SK-N-SH (cell line): ENCODE measurements around the gene ANTKMT.

Experiments
- EP300 ChIP-seq, 2 experiments: IDR thresholded peaks; 2 replicates each; pipeline versions ENCODE4 v1.4.0 to v1.6.1; 2012; ENCODE audit warnings: borderline replicate concordance in 1 of 2, low read depth in 1 of 2, low read length in 1 of 2
- EZH2phosphoT487 ChIP-seq: fragments of 200-600 bp; sonication (generic); IDR thresholded peaks from 2 replicates; pipeline ENCODE4 v1.6.1; 2017; ENCODE audit warnings: low read depth, mixed run types, mild to moderate bottlenecking, antibody characterized with exemption, moderate library complexity, borderline replicate concordance
- FOXM1 ChIP-seq: IDR thresholded peaks from 2 replicates; pipeline ENCODE4 v1.4.0; 2012; ENCODE audit warnings: low read depth, mild to moderate bottlenecking
- NFIC ChIP-seq: IDR thresholded peaks from 2 replicates; pipeline ENCODE4 v1.4.0; 2012; ENCODE audit warnings: borderline replicate concordance
- POLR2AphosphoS5 ChIP-seq: IDR thresholded peaks from 2 replicates; pipeline ENCODE4 v1.6.1; 2012; ENCODE audit warnings: low read depth, low read length
- RXRA ChIP-seq: IDR thresholded peaks from 2 replicates; pipeline ENCODE4 v1.4.0; 2012; ENCODE audit warnings: low read depth, mild to moderate bottlenecking, borderline replicate concordance
- TAF1 ChIP-seq: IDR thresholded peaks from 2 replicates; pipeline ENCODE4 v1.6.1; 2012; ENCODE audit warnings: low read depth, mild to moderate bottlenecking, low read length, moderate library complexity, borderline replicate concordance
- YY1 ChIP-seq: IDR thresholded peaks from 2 replicates; pipeline ENCODE4 v1.4.0; 2012; ENCODE audit warnings: low read depth, mild to moderate bottlenecking
- TF ChIP-seq, protein P1 (sequence below): fragments of 200-600 bp; sonication (generic); IDR thresholded peaks from 2 replicates; pipeline ENCODE4 v1.6.1; 2017; ENCODE audit warnings: antibody characterized with exemption, mild to moderate bottlenecking, moderate library complexity

DNA sequence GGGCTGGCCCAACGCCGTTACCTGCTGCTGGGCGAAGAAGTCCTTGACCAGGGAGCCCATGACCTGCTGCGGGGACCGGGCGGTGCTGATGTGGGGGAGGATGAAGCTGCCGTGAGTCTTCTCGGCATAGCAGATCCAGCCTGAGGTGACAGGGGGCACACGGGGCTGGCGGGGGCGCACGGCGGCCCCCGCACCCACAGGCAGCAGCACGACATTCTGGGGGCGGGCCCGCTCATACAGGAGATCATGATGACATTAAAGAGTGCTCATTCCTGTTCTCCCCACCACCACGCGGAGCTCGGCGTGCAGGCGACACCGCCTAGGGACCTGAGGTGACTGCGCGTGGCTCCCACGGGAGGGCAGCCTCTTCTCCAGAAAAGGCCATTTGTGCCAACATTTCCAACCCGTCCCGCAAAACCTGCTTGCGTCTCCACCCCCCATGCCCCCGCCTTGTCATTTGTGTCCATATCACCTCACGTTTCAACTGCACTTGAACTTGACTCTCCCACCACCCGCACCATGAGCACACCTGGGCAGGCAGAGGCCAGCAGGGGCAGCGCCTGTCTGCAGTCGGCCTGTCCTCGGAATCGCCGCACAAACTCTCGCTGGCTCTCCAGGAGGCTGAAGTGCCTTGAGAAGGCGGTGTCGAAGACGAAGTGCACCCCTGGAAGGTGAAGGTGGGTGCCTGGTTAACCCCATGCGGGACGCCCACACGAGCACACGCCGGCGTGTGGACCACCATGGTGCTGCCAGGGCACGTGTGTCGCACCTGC is 13.4 kb downstream of the ANTKMT start:
- no peak for TF ChIP-seq RXRA
- TF ChIP-seq YY1 = no peak
- TF ChIP-seq, protein P1, sequence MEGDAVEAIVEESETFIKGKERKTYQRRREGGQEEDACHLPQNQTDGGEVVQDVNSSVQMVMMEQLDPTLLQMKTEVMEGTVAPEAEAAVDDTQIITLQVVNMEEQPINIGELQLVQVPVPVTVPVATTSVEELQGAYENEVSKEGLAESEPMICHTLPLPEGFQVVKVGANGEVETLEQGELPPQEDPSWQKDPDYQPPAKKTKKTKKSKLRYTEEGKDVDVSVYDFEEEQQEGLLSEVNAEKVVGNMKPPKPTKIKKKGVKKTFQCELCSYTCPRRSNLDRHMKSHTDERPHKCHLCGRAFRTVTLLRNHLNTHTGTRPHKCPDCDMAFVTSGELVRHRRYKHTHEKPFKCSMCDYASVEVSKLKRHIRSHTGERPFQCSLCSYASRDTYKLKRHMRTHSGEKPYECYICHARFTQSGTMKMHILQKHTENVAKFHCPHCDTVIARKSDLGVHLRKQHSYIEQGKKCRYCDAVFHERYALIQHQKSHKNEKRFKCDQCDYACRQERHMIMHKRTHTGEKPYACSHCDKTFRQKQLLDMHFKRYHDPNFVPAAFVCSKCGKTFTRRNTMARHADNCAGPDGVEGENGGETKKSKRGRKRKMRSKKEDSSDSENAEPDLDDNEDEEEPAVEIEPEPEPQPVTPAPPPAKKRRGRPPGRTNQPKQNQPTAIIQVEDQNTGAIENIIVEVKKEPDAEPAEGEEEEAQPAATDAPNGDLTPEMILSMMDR = no peak
- TF ChIP-seq NFIC = no peak
- no peak for TF ChIP-seq EP300 (IDR thresholded peaks at IDR 0.05; ENCODE audit: borderline replicate concordance in 1 of 2, low read depth in 1 of 2, low read length in 1 of 2)
- TF ChIP-seq POLR2AphosphoS5 = no peak
- TF ChIP-seq TAF1 = no peak
- TF ChIP-seq FOXM1 = no peak
- TF ChIP-seq EZH2phosphoT487 = no peak
